Ammon's horn (tissue), 1 donor: ENCODE measurements around the gene KIF6.

Experiments
- DNase-seq: peaks from one replicate; pipeline ENCODE4 v3.0.0-alpha.2; 2016; ENCODE audit warnings: low spot score

KIF6 gene

DNA sequence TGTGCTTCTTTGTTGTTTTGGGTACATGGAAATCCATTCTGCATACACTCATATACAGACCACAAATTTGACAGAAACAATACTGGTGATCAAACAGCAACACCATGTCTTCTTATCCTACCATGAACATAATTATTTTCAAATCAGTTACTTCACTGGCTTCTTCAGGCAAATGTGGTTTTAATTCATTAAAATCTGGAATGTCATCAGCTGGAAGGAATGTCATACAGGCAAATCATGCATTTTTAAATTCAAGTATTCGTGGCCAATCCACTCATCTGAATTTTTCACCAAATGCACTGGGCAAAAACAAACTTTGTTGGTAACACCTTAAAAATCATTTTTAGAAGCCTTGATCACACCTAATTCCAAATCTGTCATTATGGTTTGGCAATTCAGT, 59.3 kb downstream of the KIF6 start:
- DNase-seq, result no peak

DNA sequence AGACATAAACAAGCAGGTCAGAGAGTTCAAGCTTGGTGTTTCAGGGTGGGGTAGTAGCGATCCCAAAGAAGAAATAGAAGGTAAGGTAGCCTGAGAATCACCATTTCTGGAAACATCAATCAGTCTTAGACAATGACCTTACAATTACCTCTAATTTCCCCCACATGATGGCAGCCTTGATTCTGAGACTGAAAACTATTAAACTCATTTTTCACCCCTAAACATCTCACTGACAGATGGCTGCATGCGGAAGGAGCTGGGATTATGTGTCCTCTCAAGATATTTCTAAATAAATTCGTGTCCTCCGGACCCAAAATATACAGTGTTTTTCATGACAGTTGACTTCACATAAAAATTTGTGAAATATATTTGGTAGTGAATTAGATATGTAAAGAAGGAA, 61.0 kb downstream of the KIF6 start:
- DNase-seq, result peak; percentile 78

- DNase-seq, result no peak
Observed at GRCh38 chr6:39657355-39658135, 67.7 kb downstream of the KIF6 start.

DNA sequence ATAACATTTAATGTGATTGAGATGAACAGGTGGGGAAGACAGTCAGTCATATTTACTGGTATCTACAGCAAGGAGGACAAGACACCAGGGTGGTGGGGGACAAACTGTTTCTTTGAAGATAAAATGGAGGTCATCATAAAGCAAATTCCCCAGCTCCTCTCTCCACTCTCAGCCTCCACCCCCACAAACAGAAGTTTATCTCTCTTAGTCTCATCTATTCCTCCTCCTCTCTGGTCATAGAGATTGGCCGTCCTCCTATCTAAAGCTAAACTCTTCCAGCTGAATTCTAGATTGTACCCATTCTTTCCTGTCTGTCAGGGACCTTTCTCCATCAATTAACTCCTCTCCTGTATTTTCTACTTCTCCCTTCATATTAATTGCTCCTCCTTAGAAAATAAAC, 71.1 kb downstream of the KIF6 start:
- DNase-seq, result no peak

GRCh38 chr6:39653612-39654011, 71.6 kb downstream of the KIF6 start:
- peak; percentile 36 for DNase-seq

DNA sequence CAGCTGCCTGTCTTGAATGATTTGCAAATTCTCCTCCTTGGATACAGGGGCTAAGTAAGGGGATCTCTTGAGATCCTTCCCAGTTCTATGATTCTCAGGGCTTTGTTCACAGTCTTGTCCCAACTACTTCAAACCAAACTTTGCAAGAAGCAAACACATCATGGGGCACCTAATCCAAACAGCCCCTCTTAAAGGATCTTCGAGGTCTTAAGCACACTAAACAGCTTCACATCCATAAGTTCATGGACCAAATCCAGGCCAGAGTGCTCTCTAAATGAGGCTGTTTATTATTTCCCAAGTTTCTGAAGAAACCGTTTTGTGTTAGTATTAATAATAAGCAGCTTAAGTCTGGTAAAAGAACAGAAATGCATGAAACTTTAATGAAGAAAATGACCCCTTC, 75.2 kb downstream of the KIF6 start:
- DNase-seq, result no peak

GRCh38 chr6:39646751-39647420, 78.3 kb downstream of the KIF6 start:
- no peak for DNase-seq

DNA sequence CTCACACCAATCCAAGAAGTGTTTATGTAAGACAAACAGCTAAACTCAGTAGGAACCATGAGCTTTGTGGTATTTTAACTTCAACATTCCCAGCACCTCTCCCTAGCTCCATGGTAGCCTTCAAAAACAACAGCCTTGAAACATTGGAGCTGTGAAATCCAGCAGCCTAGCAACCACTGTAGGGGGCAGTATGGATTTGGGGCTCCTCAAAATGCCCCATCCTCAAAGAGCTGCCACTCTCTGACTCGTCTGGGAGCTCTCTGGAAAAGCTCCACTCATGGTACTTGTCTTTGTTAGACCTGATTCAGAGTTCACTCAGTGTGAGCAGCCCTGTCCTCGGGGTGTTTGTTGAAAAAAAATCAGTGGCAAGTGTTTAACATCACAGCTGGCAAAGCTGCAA, 82.9 kb downstream of the KIF6 start:
- no peak for DNase-seq

DNA sequence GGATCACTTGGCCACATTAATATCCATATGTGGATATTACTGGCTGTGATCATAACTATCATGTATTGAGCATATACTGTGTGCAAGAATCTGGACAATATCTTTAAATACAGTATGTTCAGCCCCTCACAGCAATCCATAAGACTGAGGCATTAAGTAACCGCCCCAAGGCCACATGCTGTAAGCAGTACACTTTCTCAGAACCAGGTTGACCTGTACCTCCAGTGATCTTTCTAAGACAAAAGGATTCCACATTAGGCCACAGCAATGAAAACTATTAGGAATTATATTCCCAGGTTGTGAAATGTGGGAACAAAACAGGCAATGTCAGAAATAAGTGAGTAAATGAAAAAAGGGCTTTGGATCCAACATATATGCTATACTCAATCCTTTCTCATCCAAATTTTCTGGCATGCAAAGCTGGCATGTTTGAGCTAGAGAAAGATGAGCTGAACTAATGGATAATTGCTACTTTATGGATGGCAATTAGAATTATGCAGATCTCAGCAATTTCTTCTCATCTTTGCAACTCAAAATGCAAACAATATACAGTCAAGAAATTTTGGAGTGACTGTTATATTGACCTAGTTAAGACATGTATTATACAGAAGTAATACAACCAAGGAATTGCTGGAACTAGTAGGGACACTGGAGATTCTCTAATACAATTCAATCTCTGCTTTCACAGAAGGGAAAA, 86.9 kb downstream of the KIF6 start:
- DNase-seq, result no peak

DNA sequence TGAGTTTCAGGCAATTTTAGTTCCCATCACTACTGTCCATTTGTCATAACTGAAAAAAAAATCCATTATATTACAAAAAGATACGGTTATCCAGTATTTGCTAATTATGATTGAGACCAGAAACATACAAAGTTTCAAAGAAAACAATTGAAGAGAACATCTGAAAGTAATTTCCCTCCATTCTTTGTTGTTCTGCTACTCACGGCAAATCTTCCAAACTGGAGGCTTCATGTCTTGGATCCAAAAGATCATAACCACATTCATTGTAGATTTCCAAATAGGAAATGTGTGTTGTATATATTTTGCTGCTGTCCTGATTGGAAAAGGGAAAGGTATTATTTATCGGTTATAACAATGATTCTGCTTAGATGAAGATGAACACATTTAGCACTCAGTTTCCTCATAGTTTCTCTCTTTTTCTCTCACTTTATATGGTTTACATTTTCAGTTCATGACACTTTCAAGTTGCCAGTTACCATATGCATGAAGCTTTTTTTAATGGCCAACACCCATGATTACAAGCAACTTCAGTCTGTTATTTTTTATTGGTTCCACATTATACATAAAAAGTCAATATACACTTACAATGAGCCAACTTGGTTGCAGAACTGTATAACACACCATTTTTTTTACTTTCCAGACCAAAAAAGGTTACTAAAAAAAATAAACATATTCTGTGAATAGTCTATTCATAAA, 90.4 kb downstream of the KIF6 start:
- no peak for DNase-seq

DNA sequence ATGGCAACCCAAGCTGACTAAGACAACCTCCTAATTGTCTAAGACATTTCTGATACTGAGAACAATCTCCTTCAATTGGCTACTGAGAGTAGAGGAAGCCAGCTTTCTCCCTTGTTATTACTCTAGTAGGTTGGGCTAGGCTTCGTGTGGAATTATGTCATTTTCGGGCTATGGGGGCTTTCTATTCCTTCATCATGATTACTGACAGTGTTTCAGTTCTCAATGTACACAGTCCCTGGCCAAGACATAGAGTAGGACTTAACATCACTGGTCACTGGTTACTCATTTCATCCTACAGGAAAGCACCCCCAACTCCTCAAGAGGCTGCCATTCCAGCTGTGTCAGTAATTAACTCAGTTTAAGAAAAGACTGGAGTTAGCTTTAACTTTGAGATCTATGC, 100.0 kb downstream of the KIF6 start:
- DNase-seq, result no peak

DNA sequence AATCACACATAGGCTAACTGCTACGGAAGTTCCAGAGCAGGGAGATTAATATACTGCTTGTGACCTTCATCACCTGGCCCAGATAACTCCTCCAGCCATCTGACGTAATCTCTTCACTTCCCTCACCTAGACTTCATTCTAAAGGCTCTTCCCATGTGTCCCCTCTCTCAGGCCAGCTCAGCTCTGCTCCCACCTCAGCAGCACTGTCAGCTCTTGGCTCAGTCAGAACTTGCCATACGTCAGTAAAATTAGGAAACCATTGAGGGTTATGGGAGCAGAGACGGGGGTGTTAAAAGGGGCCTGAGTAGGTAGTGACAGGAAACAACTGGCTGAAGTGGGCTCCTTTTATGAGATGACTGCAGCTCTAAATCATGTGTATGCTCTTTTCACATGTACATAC, 101.5 kb downstream of the KIF6 start:
- no peak for DNase-seq

GRCh38 chr6:39617520-39617919, 107.7 kb downstream of the KIF6 start:
- no peak for DNase-seq

DNA sequence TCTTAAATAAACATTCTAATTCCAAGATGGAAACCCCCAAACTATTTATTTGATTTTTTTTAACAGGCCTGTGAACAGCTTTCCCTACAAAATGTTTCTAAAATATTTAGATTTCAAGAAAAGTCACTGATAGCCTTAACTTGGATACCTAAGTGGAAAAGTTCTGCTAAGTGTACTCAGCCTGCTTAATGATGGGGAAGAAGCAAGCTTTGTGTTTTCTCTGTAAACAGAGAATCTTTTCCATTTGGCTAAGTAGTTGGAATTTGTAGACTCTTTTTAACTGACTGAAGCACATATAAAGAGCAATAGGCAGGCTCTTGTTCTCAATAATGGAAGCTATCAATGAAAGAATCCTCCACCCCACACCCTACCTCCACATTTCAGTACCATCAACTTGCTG, 108.2 kb downstream of the KIF6 start:
- DNase-seq, result no peak

DNA sequence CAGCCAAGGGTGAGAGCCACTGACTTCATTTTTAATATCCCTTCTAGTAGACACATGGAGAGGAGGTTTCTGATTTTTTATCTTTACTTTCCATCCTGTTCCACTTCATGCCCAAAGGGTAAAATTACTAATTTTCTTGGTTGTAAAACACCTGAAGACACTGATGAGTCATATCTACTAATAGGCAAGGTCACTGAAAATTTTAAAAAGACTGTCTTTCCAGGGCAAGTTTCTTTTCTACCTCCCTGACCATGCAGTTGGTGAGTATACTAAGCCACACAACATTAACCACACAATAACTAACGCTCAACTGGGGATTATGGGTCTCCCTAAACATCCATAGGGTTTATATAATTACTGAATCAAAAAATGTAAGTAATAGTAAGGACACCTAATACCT, 109.6 kb downstream of the KIF6 start:
- DNase-seq, result no peak

DNA sequence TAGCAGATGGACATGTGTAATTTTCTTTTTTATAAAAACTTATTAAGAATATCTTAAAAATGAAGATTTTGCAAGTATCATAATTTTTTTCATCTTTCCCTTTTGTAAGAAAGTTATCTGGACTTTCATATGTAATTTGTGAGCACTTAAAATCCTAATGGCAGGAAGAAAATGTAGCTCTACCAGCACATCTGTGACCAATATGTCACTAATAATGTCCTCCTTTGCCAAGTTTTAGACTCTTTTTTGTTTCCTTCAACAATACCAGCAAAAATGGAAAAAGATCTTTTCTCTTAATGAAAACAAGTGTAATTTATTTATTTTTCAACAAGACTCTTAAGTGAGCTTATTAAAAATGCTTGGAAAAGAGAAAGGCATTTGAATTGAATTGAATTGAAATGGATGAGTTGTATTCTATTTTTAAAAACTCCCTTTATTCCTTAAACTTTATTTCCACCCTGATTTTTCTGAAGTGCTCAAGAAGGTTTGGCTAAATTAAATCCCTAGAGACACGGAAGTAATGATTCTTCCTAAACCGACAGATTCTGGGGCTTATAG, 110.7 kb downstream of the KIF6 start:
- DNase-seq, result no peak

DNA sequence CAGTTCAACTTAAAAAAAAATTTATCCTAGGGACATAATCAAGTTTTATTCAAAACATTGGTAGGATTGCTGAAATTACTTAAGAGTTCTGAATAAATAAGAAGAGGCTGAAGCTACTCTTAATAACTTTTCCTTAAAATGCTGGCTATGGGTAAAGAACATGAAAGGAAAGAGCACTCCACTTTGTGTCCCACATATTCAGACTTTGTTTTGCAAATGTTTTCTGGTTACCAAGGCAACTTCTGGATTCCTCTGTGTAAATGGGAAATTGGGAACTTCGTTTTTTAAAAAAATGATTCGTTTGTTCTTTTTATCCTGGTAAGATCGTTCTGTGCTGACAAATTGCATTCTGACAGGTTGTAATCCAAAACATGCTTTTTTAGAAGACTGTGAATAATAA, 115.0 kb downstream of the KIF6 start:
- peak; percentile 29 for DNase-seq

DNA sequence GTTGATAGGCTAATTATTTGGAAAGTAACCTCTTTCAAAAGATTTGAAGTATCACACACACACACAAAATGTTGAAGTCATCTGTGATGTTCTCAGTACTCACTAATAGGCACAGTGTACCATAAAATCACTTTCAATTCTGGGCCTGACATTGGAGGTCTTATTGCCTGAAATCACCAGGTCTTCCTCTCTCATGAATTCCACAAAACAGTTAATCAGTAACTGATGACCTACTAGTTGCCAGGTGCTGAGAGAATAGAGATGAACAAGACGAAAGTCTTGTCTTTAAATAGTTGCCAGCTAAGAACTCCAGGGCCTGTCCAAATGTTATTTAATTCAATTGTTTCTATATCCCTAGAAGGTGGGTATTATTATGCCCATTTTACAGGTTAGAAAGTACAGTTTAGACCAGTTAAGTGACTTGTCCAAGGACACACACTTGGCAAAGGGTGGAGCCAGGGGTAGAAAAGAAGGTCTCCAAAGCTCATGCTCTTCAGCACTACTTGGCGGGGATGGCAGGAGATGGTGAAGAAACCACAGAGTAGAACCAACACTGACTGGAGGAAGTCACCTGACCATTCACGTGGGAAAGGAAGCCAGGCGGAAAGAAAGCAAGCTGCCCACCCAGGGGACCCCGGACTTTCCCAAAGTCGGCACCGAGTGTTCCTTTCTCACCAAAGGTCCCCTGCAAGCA, 116.4 kb downstream of the KIF6 start:
- no peak for DNase-seq

- no peak for DNase-seq
Observed at GRCh38 chr6:39602601-39603519, 122.3 kb downstream of the KIF6 start.

DNA sequence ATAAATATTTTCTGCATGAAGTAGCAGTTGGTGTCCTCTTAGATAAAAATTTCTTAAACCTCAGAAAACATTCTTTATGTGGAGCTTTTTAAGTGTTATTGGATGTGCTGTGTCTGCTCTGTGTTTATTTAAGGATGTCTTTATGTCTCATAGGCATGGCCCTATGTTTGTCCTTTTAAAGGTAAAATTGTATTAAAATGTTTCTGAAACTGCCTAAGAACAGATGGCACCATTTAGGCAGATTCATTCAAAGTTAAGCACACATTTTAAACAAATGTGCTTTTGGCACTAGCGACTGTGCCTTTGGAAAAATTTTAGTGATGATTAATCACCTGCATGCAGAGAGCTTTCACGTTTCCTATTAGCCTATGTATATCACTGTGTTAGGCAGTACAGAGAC, 125.2 kb downstream of the KIF6 start:
- DNase-seq, result peak; percentile 22

DNA sequence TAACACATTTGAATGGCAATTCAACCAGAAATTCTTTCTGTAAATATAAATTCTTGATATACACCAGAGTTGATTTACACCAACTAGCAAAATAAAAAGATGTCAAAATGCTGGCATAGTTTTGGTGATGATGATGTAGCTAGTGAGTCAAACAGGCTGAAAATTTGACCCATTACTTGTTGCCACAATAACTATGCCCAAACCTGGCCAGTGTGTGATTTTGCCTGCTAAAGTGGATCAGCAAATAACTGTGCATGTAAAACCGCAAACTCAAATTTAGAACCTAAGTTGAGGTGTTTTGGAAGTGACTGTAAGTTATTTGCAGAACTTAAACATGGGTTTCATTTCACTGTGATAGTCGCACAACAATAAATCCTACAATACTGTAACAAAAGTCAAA, 125.9 kb downstream of the KIF6 start:
- DNase-seq, result no peak
